Endodermal cell (in vitro differentiated cells): ENCODE data around the gene BTBD2. TPM values are rescaled to one million over a fixed set of nuclear protein-coding genes. Genes with fewer than 3 reads are reported as not detected.

Experiments
- DNase-seq: peaks from one replicate; pipeline ENCODE4 v3.0.0-alpha.2; 2017
- H3K27ac ChIP-seq: 2 replicates; pipeline ENCODE4 v1.5.1; 2013; ENCODE audit warnings: mild to moderate bottlenecking, low read depth, low read length, moderate library complexity
- H3K27me3 ChIP-seq: 2 replicates; pipeline ENCODE4 v1.6.1; 2013; ENCODE audit warnings: mild to moderate bottlenecking, low read length, moderate library complexity; ENCODE audit not compliant: insufficient read depth, control insufficient read depth, poor library complexity, severe bottlenecking
- H3K36me3 ChIP-seq: 2 replicates; pipeline ENCODE4 v1.7.0; 2013; ENCODE audit warnings: mild to moderate bottlenecking, low read length, moderate library complexity; ENCODE audit not compliant: control insufficient read depth, insufficient read depth
- H3K4me1 ChIP-seq: one replicate; pipeline ENCODE4 v1.7.0; 2013; ENCODE audit warnings: low read length; ENCODE audit not compliant: control insufficient read depth, insufficient read depth
- H3K4me3 ChIP-seq: 2 replicates; pipeline ENCODE4 v1.5.1; 2013; ENCODE audit warnings: mild to moderate bottlenecking, low read length, moderate library complexity
- H3K9ac ChIP-seq: 2 replicates; pipeline ENCODE4 v1.6.1; 2013; ENCODE audit warnings: mild to moderate bottlenecking, low read length, moderate library complexity; ENCODE audit not compliant: poor library complexity, severe bottlenecking; ENCODE audit errors: extremely low read depth
- H3K9me3 ChIP-seq: 2 replicates; pipeline ENCODE4 v1.6.1; 2013; ENCODE audit warnings: mild to moderate bottlenecking, low read length, moderate library complexity; ENCODE audit not compliant: control insufficient read depth
- H3K27ac Mint-ChIP-seq: 2 replicates; pipeline ENCODE4 v1.8.0; 2020; ENCODE audit warnings: mixed read lengths
- H3K27me3 Mint-ChIP-seq: 2 replicates; pipeline ENCODE4 v1.8.0; 2021; ENCODE audit warnings: mild to moderate bottlenecking, mixed read lengths; ENCODE audit not compliant: insufficient read depth
- H3K36me3 Mint-ChIP-seq: 2 replicates; pipeline ENCODE4 v1.8.0; 2020; ENCODE audit warnings: low read depth, mixed read lengths
- H3K4me1 Mint-ChIP-seq: 2 replicates; pipeline ENCODE4 v1.8.0; 2020; ENCODE audit warnings: mixed read lengths
- H3K4me3 Mint-ChIP-seq: 2 replicates; pipeline ENCODE4 v1.8.0; 2020; ENCODE audit warnings: mild to moderate bottlenecking, moderate library complexity, mixed read lengths
- H3K9me3 Mint-ChIP-seq: 2 replicates; pipeline ENCODE4 v1.8.0; 2020; ENCODE audit warnings: mild to moderate bottlenecking, mixed read lengths
- CTCF ChIP-seq: fragments of 200-600 bp; sonication (generic); conservative IDR thresholded peaks from 2 replicates; pipeline ENCODE4 v1.5.0; 2021; ENCODE audit warnings: antibody characterized with exemption, mild to moderate bottlenecking
- WGBS, 2 experiments: methylation state at CpG; one replicate each; pipeline versions ENCODE4 v1.1.5 to v1.1.7; 2013; ENCODE audit warnings: missing lambda C conversion rate in 2 of 2, mixed read lengths in 1 of 2; ENCODE audit not compliant: insufficient coverage in 1 of 2, insufficient read length in 1 of 2; 5-methylcytosine and 5-hydroxymethylcytosine counted together
- total RNA-seq, 2 donors: library from RNA; stranded (reverse); fragmentation: NEBNext Ultra II Directional in 1 of 2; extraction: Animal tissue kit (Norgen Biotek cat#: 25700) in 1 of 2; gene quantifications; 2 replicates in 1 of 2; 3 replicates in 1 of 2; pipeline ENCODE4 v1.2.1, GENCODE V29; 2021

BTBD2 gene
- total RNA-seq, 2 donors from 2014 or later: 107 to 112 TPM

DNA sequence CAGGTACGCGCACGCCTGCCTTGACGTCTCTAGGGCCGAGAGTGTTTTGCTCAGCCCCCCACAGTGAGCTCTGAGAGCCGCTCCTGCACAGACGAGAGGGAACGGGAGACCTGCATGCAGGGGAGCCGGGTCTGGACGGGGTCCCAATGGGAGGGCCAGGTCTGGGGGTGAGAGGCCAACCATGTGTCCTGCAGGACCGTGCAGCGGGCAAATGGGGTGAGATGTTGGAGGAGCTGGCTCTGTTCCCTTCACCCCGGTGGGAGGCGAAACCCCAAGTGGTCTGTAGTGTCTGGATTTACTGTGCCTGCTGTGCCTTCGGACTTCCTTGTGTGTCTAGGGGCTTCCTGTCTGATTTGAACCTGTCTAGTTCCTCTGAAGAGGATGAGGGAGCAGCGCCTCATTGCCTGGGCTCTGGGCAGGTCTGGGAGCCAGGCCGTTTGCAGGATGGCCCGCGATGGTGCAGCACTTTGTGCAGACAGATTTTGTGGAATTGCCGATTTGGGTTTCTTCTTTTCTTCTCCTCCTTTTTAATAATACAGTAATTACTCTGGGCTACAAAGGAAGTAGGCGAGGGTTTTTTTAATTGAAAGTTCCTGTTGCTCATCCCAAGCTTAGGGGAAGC lies 72.5 kb downstream of the BTBD2 start:
- TF ChIP-seq CTCF: no peak
- Mint-ChIP-seq H3K27ac (peak overlapping the region; percentile 91), H3K36me3 (peaks cover 4% of the 10 kb centered on the region), H3K27me3 (no peaks in the 10 kb centered on the region), H3K4me1 (peaks cover 19% of the 10 kb centered on the region), H3K9me3 (no peaks in the 10 kb centered on the region), H3K4me3 (peak overlapping the region; percentile 86)
- peak overlapping the region; percentile 90 for H3K27ac ChIP-seq
- peak overlapping the region; percentile 96 for H3K4me3 ChIP-seq
- no peaks in the 10 kb centered on the region for H3K36me3 ChIP-seq
- peak overlapping the region; percentile 81 for H3K9ac ChIP-seq
- DNase-seq: no peak
- H3K9me3 ChIP-seq: no peaks in the 10 kb centered on the region
- no peaks in the 10 kb centered on the region for H3K4me1 ChIP-seq
- no peaks in the 10 kb centered on the region for H3K27me3 ChIP-seq
- 39 to 50% methylated on average over 17 to 21 of the region's 21 CpGs for WGBS, 2 experiments

DNA sequence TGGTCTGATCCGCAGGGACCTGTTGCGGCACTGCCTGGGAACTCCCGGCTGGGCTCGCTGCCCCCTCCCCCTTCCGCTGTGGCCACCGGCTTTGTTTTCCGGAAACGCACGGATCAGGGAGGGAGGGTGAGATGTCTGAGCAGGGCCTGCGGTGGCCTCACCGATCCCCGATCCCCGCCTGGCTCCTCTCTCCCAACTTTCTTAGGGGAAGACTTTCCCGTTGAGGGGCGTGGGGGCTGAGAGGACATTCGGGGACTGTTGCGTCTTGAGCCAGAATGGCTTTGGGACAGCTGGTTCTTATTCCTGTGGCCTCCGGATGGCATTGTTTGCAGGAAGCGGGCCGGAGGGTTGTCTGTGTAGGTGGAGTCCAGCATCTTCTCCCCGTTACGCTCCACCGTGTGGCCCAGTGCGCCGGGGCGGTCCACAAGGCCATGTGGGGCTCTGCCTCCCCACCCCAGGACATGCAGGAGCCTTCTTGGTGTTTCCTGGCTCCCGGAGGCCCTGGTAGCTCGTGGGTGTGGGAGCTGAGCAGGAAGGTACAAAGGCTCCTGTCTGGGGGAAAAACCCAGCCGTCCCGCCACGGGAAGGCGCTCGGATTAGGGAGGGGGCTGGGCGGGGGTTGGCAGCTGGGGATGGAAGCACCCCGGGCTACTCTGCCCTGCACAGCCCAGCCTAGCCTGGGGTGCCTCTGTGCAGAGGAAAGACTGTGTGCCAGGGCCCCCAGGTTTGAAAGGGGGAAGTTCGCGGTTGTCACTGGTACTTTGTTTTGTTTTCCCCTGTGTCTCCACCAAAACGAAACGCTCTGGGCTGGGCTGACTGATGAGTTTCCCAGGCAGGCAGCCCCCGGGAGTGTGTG lies 73.2 kb downstream of the BTBD2 start:
- 2 to 5% methylated on average over 17 to 40 of the region's 40 CpGs for WGBS, 2 experiments
- no peaks in the 10 kb centered on the region for H3K36me3 ChIP-seq
- no peaks in the 10 kb centered on the region for H3K4me1 ChIP-seq
- Mint-ChIP-seq H3K4me3 (peak overlapping the region; percentile 86), H3K27ac (peak overlapping the region; percentile 91), H3K9me3 (no peaks in the 10 kb centered on the region), H3K4me1 (peaks cover 19% of the 10 kb centered on the region), H3K27me3 (no peaks in the 10 kb centered on the region), H3K36me3 (peaks cover 4% of the 10 kb centered on the region)
- no peak for TF ChIP-seq CTCF
- no peaks in the 10 kb centered on the region for H3K9me3 ChIP-seq
- peak overlapping the region; percentile 90 for H3K27ac ChIP-seq
- no peaks in the 10 kb centered on the region for H3K27me3 ChIP-seq
- peak overlapping the region; percentile 96 for H3K4me3 ChIP-seq
- H3K9ac ChIP-seq: peak overlapping the region; percentile 81
- peak; percentile 95 for DNase-seq

DNA sequence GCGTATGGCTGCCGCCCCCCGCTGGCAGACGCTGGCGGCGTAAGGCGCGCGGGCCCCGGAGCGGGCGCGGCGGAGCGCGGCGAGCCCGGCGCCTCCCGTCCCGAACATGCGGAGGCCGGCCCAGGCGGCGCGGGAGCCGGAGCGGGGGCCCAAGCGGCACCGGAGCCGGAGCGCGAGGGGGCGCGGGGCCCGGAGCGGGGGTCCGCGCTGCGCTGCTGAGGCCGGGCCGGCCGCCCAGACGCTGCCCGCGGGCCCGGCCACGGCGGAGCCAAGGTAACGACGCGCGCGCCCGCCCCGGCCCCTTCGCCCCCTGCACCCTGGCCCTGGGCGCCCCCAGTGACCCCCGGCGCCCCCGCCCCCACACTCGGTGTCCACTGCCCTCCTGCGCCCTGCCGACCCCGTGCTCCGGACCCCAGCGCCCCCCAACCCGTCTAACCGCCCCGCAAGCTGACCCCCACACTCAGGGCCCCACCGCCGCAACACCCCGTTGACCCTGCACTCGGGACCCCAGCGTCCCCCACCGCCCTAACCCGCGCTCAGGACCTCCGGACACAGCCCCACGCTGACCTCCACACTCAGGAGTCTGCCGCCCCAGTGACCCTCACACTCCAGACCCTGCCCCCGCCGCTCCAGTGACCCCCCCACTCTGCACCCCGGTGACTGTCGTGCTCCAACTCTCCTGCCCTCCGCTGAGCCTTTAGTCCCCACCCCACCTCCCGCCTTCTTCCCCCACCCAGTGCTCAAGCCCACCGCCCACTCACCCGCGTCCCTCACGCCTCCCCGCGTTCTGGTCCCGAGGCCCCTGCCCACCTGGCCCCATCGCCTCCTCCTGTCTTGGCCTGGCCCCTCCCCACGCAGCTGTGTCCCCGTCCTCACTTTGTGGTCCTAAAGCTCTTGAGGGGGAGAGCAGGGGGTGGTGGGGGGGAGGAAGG lies 74.1 kb downstream of the BTBD2 start, which contains the start of gene CSNK1G2:
Gene CSNK1G2 (plus strand): TSS at position 27 of the 932 bp plus-strand sequence. CDS start 28,601 bp downstream, outside the sequence.
- Mint-ChIP-seq H3K4me3 (peak within 1 kb of the TSS; percentile 86), H3K36me3 (peaks cover 4% of the 10 kb centered on the region), H3K27ac (peak within 1 kb of the TSS; percentile 96), H3K9me3 (no peaks in the 10 kb centered on the region), H3K27me3 (no peaks in the 10 kb centered on the region), H3K4me1 (peaks cover 19% of the 10 kb centered on the region)
- H3K9me3 ChIP-seq: no peaks in the 10 kb centered on the region
- H3K27ac ChIP-seq: peak within 1 kb of the TSS; percentile 92
- no peaks in the 10 kb centered on the region for H3K36me3 ChIP-seq
- no peaks in the 10 kb centered on the region for H3K4me1 ChIP-seq
- H3K27me3 ChIP-seq: no peaks in the 10 kb centered on the region
- no peak for TF ChIP-seq CTCF
- H3K9ac ChIP-seq: peak within 1 kb of the TSS; percentile 81
- DNase-seq: no peak
- 0% methylated on average over 38 to 97 of the region's 97 CpGs for WGBS, 2 experiments
- H3K4me3 ChIP-seq: peak within 1 kb of the TSS; percentile 96
